ENCODE data around the gene PXYLP1. TPM values are rescaled to one million over a fixed set of nuclear protein-coding genes. Genes with fewer than 3 reads are reported as not detected.

PXYLP1 gene
- total RNA-seq, 1 donor from 2014 or later = 3.9 TPM

- DNase-seq (ENCODE audit: low read depth) = no peak
Measured at GRCh38 chr3:141228395-141228794, 3.2 kb upstream of the PXYLP1 start.

GRCh38 chr3:141229132-141229531 is 2.5 kb upstream of the PXYLP1 start:
- no peak for DNase-seq (ENCODE audit: low read depth)

GRCh38 chr3:141230293-141230692 is 1.3 kb upstream of the PXYLP1 start:
- no peak for DNase-seq (ENCODE audit: low read depth)

- no peak for DNase-seq (ENCODE audit: low read depth)
Measured at GRCh38 chr3:141231952-141232823, 563 bp downstream of the PXYLP1 start.

GRCh38 chr3:141233457-141234161 is 2.0 kb downstream of the PXYLP1 start:
- DNase-seq (ENCODE audit: low read depth) = no peak

GRCh38 chr3:141234283-141234682 is 2.7 kb downstream of the PXYLP1 start:
- DNase-seq (ENCODE audit: low read depth) = no peak

- DNase-seq (ENCODE audit: low read depth) = no peak
Measured at GRCh38 chr3:141235661-141236171, 4.1 kb downstream of the PXYLP1 start.

GRCh38 chr3:141236361-141236760 is 4.7 kb downstream of the PXYLP1 start:
- DNase-seq (ENCODE audit: low read depth) = no peak

- peak; percentile 88 for DNase-seq (ENCODE audit: low read depth)
Measured at GRCh38 chr3:141237701-141238521, 6.3 kb downstream of the PXYLP1 start.

- no peak for DNase-seq (ENCODE audit: low read depth)
Measured at GRCh38 chr3:141239511-141240281, 8.1 kb downstream of the PXYLP1 start.

GRCh38 chr3:141240286-141240685 is 8.7 kb downstream of the PXYLP1 start:
- no peak for DNase-seq (ENCODE audit: low read depth)

GRCh38 chr3:141240687-141241615 is 9.3 kb downstream of the PXYLP1 start:
- DNase-seq (ENCODE audit: low read depth) = no peak

- peak; percentile 77 for DNase-seq (ENCODE audit: low read depth)
Measured at GRCh38 chr3:141241616-141242376, 10.2 kb downstream of the PXYLP1 start.

GRCh38 chr3:141242377-141243092 is 10.9 kb downstream of the PXYLP1 start:
- no peak for DNase-seq (ENCODE audit: low read depth)

GRCh38 chr3:141243271-141243707 is 11.7 kb downstream of the PXYLP1 start:
- no peak for DNase-seq (ENCODE audit: low read depth)

GRCh38 chr3:141246224-141246957 is 14.8 kb downstream of the PXYLP1 start:
- no peak for DNase-seq (ENCODE audit: low read depth)

- no peak for DNase-seq (ENCODE audit: low read depth)
Measured at GRCh38 chr3:141246958-141247301, 15.3 kb downstream of the PXYLP1 start.

Data from myocyte (in vitro differentiated cells).